H9 (cell line): ENCODE results near the gene PRIMPOL. TPM values are rescaled to one million over a fixed set of nuclear protein-coding genes. Genes with fewer than 3 reads are reported as not detected.
A peak's percentile ranks its signal among the peaks of the same experiment; 100 is the strongest.

ENCODE experiments used
- DNase-seq: peaks from one replicate; pipeline ENCODE4 v3.0.0-alpha.2; 2017
- H2AFZ ChIP-seq: one replicate; pipeline ENCODE4 v1.6.1; 2013; ENCODE audit warnings: mild to moderate bottlenecking, low read length, control low read depth, moderate library complexity
- H2AK5ac ChIP-seq: 2 replicates; pipeline ENCODE4 v1.6.1; 2013; ENCODE audit warnings: low read length, control low read depth, mixed read lengths; ENCODE audit not compliant: insufficient read length
- H2BK120ac ChIP-seq: one replicate; pipeline ENCODE4 v1.6.1; 2013; ENCODE audit warnings: low read depth, mild to moderate bottlenecking, low read length, control low read depth, inconsistent platforms; ENCODE audit not compliant: poor library complexity, severe bottlenecking
- H2BK12ac ChIP-seq: 2 replicates; pipeline ENCODE4 v1.6.1; 2013; ENCODE audit warnings: low read length, control low read depth, mixed read lengths, low read depth; ENCODE audit not compliant: insufficient read length
- H2BK15ac ChIP-seq: 2 replicates; pipeline ENCODE4 v1.6.1; 2013; ENCODE audit warnings: low read depth, low read length, control low read depth
- H2BK20ac ChIP-seq: one replicate; pipeline ENCODE4 v1.6.1; 2013; ENCODE audit warnings: low read depth, mild to moderate bottlenecking, low read length, control low read depth, inconsistent platforms; ENCODE audit not compliant: poor library complexity, severe bottlenecking
- H2BK5ac ChIP-seq: 2 replicates; pipeline ENCODE4 v1.6.1; 2013; ENCODE audit warnings: low read length, control low read depth, mixed read lengths; ENCODE audit not compliant: insufficient read length
- H3K14ac ChIP-seq: 2 replicates; pipeline ENCODE4 v1.6.1; 2013; ENCODE audit warnings: low read length, control low read depth; ENCODE audit not compliant: insufficient read depth
- H3K18ac ChIP-seq: 2 replicates; pipeline ENCODE4 v1.6.1; 2013; ENCODE audit warnings: low read depth, mild to moderate bottlenecking, mixed read lengths, low read length, control low read depth; ENCODE audit not compliant: insufficient read length
- H3K23ac ChIP-seq: 2 replicates; pipeline ENCODE4 v1.6.1; 2013; ENCODE audit warnings: low read length, control low read depth, mixed read lengths, low read depth; ENCODE audit not compliant: insufficient read length
- H3K23me2 ChIP-seq: 2 replicates; pipeline ENCODE4 v1.6.1; 2013; ENCODE audit warnings: low read depth, mild to moderate bottlenecking, mixed read lengths, low read length, control low read depth; ENCODE audit not compliant: insufficient read length, poor library complexity, severe bottlenecking
- H3K27ac ChIP-seq: 2 replicates; pipeline ENCODE4 v1.5.1; 2013; ENCODE audit warnings: low read length, control low read depth, mixed read lengths, low read depth; ENCODE audit not compliant: insufficient read length
- H3K27me3 ChIP-seq: 2 replicates; pipeline ENCODE4 v1.6.1; 2013; ENCODE audit warnings: low read length, control low read depth, inconsistent platforms; ENCODE audit not compliant: insufficient read depth
- H3K4ac ChIP-seq: 2 replicates; pipeline ENCODE4 v1.6.1; 2013; ENCODE audit warnings: low read depth, mild to moderate bottlenecking, control low read depth, inconsistent platforms, low read length, moderate library complexity
- H3K4me1 ChIP-seq: 2 replicates; pipeline ENCODE4 v1.6.1; 2013; ENCODE audit warnings: low read length, control low read depth, inconsistent platforms; ENCODE audit not compliant: insufficient read depth
- H3K4me2 ChIP-seq: 2 replicates; pipeline ENCODE4 v1.6.1; 2013; ENCODE audit warnings: low read length, control low read depth, mixed read lengths; ENCODE audit not compliant: insufficient read length, insufficient read depth
- H3K56ac ChIP-seq: 2 replicates; pipeline ENCODE4 v1.6.1; 2013; ENCODE audit warnings: low read depth, mild to moderate bottlenecking, mixed read lengths, low read length, control low read depth; ENCODE audit not compliant: insufficient read length
- H3K79me1 ChIP-seq: 2 replicates; pipeline ENCODE4 v1.6.1; 2013; ENCODE audit warnings: low read depth, mild to moderate bottlenecking, moderate library complexity, low read length, control low read depth, inconsistent platforms; ENCODE audit not compliant: insufficient read depth, poor library complexity, severe bottlenecking
- H3K79me2 ChIP-seq: 2 replicates; pipeline ENCODE4 v1.6.1; 2013; ENCODE audit warnings: low read length, control low read depth, inconsistent platforms; ENCODE audit not compliant: insufficient read depth
- H3K9ac ChIP-seq: 2 replicates; pipeline ENCODE4 v1.6.1; 2013; ENCODE audit warnings: low read length, control low read depth, mixed read lengths; ENCODE audit not compliant: insufficient read length; ENCODE audit errors: extremely low read depth
- H3K9me3 ChIP-seq: one replicate; pipeline ENCODE4 v1.6.1; 2013; ENCODE audit warnings: low read depth, low read length, inconsistent platforms; ENCODE audit not compliant: control insufficient read depth
- H3T11ph ChIP-seq: one replicate; pipeline ENCODE4 v1.6.1; 2013; ENCODE audit warnings: mild to moderate bottlenecking, low read length, control low read depth, inconsistent platforms
- H4K20me1 ChIP-seq: one replicate; pipeline ENCODE4 v1.6.1; 2013; ENCODE audit not compliant: control insufficient read depth, insufficient read length, insufficient read depth
- H4K5ac ChIP-seq: 2 replicates; pipeline ENCODE4 v1.6.1; 2013; ENCODE audit warnings: low read depth, mild to moderate bottlenecking, mixed read lengths, low read length, control low read depth; ENCODE audit not compliant: insufficient read length
- H4K8ac ChIP-seq: replicated peaks from 2 replicates; pipeline ENCODE4 v1.6.1; 2013; ENCODE audit warnings: low read length, control low read depth, mixed read lengths, low read depth; ENCODE audit not compliant: insufficient read length
- H4K91ac ChIP-seq: 2 replicates; pipeline ENCODE4 v1.6.1; 2013; ENCODE audit warnings: low read depth, mild to moderate bottlenecking, moderate library complexity, mixed read lengths, low read length, control low read depth; ENCODE audit not compliant: insufficient read length
- H3K27ac Mint-ChIP-seq, 3 experiments: 2 replicates in 2 of 3; 3 replicates in 1 of 3; pipeline ENCODE4 v1.8.0; 2020 to 2021; ENCODE audit warnings: mixed read lengths in 3 of 3, mild to moderate bottlenecking in 1 of 3, moderate library complexity in 1 of 3
- H3K27me3 Mint-ChIP-seq: 2 replicates; pipeline ENCODE4 v1.8.0; 2021; ENCODE audit warnings: low read depth, mild to moderate bottlenecking, moderate library complexity, mixed read lengths
- H3K36me3 Mint-ChIP-seq, 3 experiments: 2 replicates in 2 of 3; 3 replicates in 1 of 3; pipeline ENCODE4 v1.8.0; 2020 to 2021; ENCODE audit warnings: low read depth in 3 of 3, mixed read lengths in 3 of 3; ENCODE audit not compliant: insufficient read depth in 1 of 3
- H3K4me1 Mint-ChIP-seq, 2 experiments: 2 replicates each; pipeline ENCODE4 v1.8.0; 2020; ENCODE audit warnings: mixed read lengths in 2 of 2
- H3K4me3 Mint-ChIP-seq, 2 experiments: 2 replicates in 1 of 2; 3 replicates in 1 of 2; pipeline ENCODE4 v1.8.0; 2020 to 2021; ENCODE audit warnings: mild to moderate bottlenecking in 2 of 2, mixed read lengths in 2 of 2, moderate library complexity in 1 of 2
- H3K9me3 Mint-ChIP-seq, 2 experiments: 2 replicates in 1 of 2; 3 replicates in 1 of 2; pipeline ENCODE4 v1.8.0; 2020; ENCODE audit warnings: mild to moderate bottlenecking in 2 of 2, mixed read lengths in 2 of 2, moderate library complexity in 1 of 2
- WGBS: extraction: QIAGEN DNeasy Blood & Tissue Kit; methylation state at CpG from one replicate; pipeline ENCODE4 v1.1.7; 2013; ENCODE audit warnings: missing lambda C conversion rate, low lambda C conversion rate, mixed read lengths; ENCODE audit not compliant: insufficient read length; ENCODE audit errors: extremely low coverage; 5-methylcytosine and 5-hydroxymethylcytosine counted together
- total RNA-seq: library from RNA; stranded (reverse); gene quantifications from 2 replicates; pipeline ENCODE4 v1.2.1, GENCODE V29; 2021
- TF ChIP-seq, protein P1 (sequence below): fragments of 200-600 bp; sonication (generic); conservative IDR thresholded peaks from 3 replicates; pipeline ENCODE4 v1.8.0; 2021; ENCODE audit warnings: antibody characterized with exemption, mild to moderate bottlenecking

PRIMPOL gene
- total RNA-seq, 1 experiment from 2014 or later, result 4.9 TPM

DNA sequence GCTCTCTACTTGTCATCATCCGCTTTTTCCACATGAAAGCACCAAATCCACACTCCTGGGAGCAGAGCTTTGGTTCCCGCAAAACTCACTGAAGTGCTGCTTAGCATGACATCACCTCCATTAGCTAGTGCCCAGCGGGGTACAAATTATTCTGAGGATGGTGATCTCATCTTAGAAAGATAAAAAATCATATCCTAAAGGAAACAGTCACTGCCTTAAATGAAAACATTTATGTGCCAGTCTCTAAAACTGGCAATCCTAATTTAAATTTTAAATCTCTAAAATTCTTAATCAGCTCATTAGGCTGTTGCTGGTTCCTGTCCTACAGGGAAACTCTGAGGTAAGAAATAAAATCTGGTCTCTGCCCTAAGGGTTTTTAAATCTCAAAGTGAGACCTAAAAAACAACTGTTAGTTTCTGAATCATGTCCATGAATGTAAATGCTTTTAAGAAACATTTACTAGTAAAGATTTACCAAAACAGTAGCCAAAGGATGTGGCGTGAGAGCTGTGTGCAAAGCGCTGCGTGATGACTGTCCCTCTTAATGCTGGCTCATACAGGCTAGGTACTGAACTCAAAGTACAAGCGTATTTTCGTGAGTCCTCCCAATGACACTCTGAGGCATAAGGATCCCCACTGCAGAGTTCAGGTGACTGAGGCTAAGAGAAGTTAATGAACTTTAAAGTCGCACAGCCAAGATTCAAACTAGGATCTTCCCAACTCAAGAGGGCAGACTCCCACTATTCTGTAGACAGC, 4.8 kb upstream of the PRIMPOL start:
- no peak overlapping the region for H2BK5ac ChIP-seq
- no peak overlapping the region for H3K23ac ChIP-seq
- no peak overlapping the region for H2BK15ac ChIP-seq
- no peak overlapping the region for H2BK20ac ChIP-seq
- Mint-ChIP-seq H3K4me3 (peak overlapping the region; percentile 35 to 49; a peak in 3 of 5 replicates), H3K27me3 (no peaks in the 10 kb centered on the region), H3K4me1 (peaks cover 57 to 68% of the 10 kb centered on the region in 2 experiments), H3K27ac (peak overlapping the region; percentile 20 to 92 (median 77); a peak in 6 of 7 replicates), H3K36me3 (peaks cover 6 to 33% (median 22%) of the 10 kb centered on the region in 3 experiments; a peak in 6 of 7 replicates), H3K9me3 (no peaks in the 10 kb centered on the region)
- H3K4ac ChIP-seq, result no peak overlapping the region
- H3K14ac ChIP-seq, result no peak overlapping the region
- no peak overlapping the region for H3K56ac ChIP-seq
- H2BK12ac ChIP-seq, result no peak overlapping the region
- H4K91ac ChIP-seq, result no peak overlapping the region
- no peaks in the 10 kb centered on the region for H3K27me3 ChIP-seq
- no peak overlapping the region for H4K8ac ChIP-seq
- no peak overlapping the region for H2BK120ac ChIP-seq
- no peak overlapping the region for H2AK5ac ChIP-seq
- H3K79me1 ChIP-seq, result no peaks in the 10 kb centered on the region
- no peak for DNase-seq
- H2AFZ ChIP-seq, result no peak overlapping the region
- H3K23me2 ChIP-seq, result peaks cover 10% of the 10 kb centered on the region
- H3K18ac ChIP-seq, result no peak overlapping the region
- peak overlapping the region; percentile 59 for H3K9ac ChIP-seq
- H3K9me3 ChIP-seq, result no peaks in the 10 kb centered on the region
- H4K5ac ChIP-seq, result no peak overlapping the region
- no peaks in the 10 kb centered on the region for H4K20me1 ChIP-seq
- H3T11ph ChIP-seq, result no peak overlapping the region
- peak overlapping the region; percentile 30 for H3K4me2 ChIP-seq
- TF ChIP-seq, protein P1, sequence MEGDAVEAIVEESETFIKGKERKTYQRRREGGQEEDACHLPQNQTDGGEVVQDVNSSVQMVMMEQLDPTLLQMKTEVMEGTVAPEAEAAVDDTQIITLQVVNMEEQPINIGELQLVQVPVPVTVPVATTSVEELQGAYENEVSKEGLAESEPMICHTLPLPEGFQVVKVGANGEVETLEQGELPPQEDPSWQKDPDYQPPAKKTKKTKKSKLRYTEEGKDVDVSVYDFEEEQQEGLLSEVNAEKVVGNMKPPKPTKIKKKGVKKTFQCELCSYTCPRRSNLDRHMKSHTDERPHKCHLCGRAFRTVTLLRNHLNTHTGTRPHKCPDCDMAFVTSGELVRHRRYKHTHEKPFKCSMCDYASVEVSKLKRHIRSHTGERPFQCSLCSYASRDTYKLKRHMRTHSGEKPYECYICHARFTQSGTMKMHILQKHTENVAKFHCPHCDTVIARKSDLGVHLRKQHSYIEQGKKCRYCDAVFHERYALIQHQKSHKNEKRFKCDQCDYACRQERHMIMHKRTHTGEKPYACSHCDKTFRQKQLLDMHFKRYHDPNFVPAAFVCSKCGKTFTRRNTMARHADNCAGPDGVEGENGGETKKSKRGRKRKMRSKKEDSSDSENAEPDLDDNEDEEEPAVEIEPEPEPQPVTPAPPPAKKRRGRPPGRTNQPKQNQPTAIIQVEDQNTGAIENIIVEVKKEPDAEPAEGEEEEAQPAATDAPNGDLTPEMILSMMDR, result no peak
- no CpG with 5 or more reads among the region's 9 CpGs for WGBS
- peaks cover 55% of the 10 kb centered on the region for H3K79me2 ChIP-seq
- H3K4me1 ChIP-seq, result peaks cover 16% of the 10 kb centered on the region
- H3K27ac ChIP-seq, result peak overlapping the region; percentile 58
